K562 (cell line): ENCODE measurements around the gene NAV2. TPM values are rescaled to one million over a fixed set of nuclear protein-coding genes. Genes with fewer than 3 reads are reported as not detected.
A peak's percentile ranks its signal among the peaks of the same experiment; 100 is the strongest.

Experiments
- ATAC-seq: fragments of 200-7000 bp; cut with Tn5 transposase; 3 replicates; pipeline ENCODE4 v1.9.1; 2020; ENCODE audit warnings: moderate library complexity
- BruUV-seq: library from RNA; stranded (reverse); fragments of 400-500 nt; replicated peaks from 2 replicates; lab custom pipeline; 2021; lab: Mats Ljungman, UMichigan
- CTCF ChIA-PET: fragments of 300-600 bp; formaldehyde crosslinking; extraction: SDS; loops from one replicate; lab custom pipeline; 2021; ENCODE audit warnings: low intra/inter-chr PET ratio; lab: Yijun Ruan, JAX
- POLR2A ChIA-PET: fragments of 300-600, 350-650 bp; sonication (Branson Sonifier 250); formaldehyde crosslinking; extraction: SDS; loops from one replicate; lab custom pipeline; 2021; ENCODE audit warnings: antibody characterized with exemption, inconsistent platforms; lab: Yijun Ruan, JAX
- DNase-seq, 4 experiments: peaks; one replicate each; pipeline versions ENCODE4 v3.0.0 to v3.0.0-alpha.2; 2011 to 2018; ENCODE audit warnings: low spot score in 3 of 4, mixed read lengths in 3 of 4; ENCODE audit errors: extremely low read depth in 1 of 4
- FAIRE-seq: peaks from 2 replicates; lab custom pipeline; 2011; peaks lifted over from hg19 to GRCh38; lab: Jason Lieb, UNC
- H2AFZ ChIP-seq: 2 replicates; pipeline ENCODE4 v1.6.0; 2011; ENCODE audit warnings: low read depth, low read length, control low read depth, inconsistent platforms
- H3K27ac ChIP-seq: fragments of 200-600 bp; 3 replicates; pipeline ENCODE4 v1.8.0; 2011; ENCODE audit warnings: low read depth, mild to moderate bottlenecking, control low read depth, inconsistent platforms, low read length, moderate library complexity, mixed read lengths; ENCODE audit errors: extremely low read depth
- H3K27me3 ChIP-seq, 2 experiments: fragments of 300-600 bp in 1 of 2; 2 replicates in 1 of 2; 3 replicates in 1 of 2; pipeline versions ENCODE4 v1.6.0 to v1.8.0; 2011; ENCODE audit warnings: inconsistent platforms in 2 of 2, low read length in 2 of 2, mild to moderate bottlenecking in 1 of 2, mixed read lengths in 1 of 2, moderate library complexity in 1 of 2; ENCODE audit not compliant: control insufficient read depth in 2 of 2, insufficient read depth in 2 of 2
- H3K36me3 ChIP-seq: fragments of 300-600 bp; 3 replicates; pipeline ENCODE4 v1.8.0; 2011; ENCODE audit warnings: mild to moderate bottlenecking, low read length, inconsistent platforms; ENCODE audit not compliant: control insufficient read depth, insufficient read depth
- H3K4me1 ChIP-seq, 2 experiments: fragments of 200-600 bp in 1 of 2; replicated peaks in 1 of 2; 2 replicates in 1 of 2; 3 replicates in 1 of 2; pipeline versions ENCODE4 v1.5.1 to v1.8.0; 2011; ENCODE audit warnings: inconsistent platforms in 2 of 2, low read length in 2 of 2, mild to moderate bottlenecking in 1 of 2, mixed read lengths in 1 of 2, moderate library complexity in 1 of 2; ENCODE audit not compliant: control insufficient read depth in 2 of 2, insufficient read depth in 2 of 2
- H3K4me2 ChIP-seq: 2 replicates; pipeline ENCODE4 v1.6.1; 2011; ENCODE audit warnings: low read length, control low read depth, inconsistent platforms, mixed read lengths; ENCODE audit not compliant: insufficient read depth
- H3K4me3 ChIP-seq: fragments of 200-600 bp; sonication (generic), shearing (Covaris generic); 2 replicates; pipeline ENCODE4 v1.5.1; 2016; ENCODE audit warnings: control low read depth, inconsistent platforms
- H3K79me2 ChIP-seq: fragments of 200-600 bp; 3 replicates; pipeline ENCODE4 v1.8.0; 2011; ENCODE audit warnings: low read length, inconsistent platforms; ENCODE audit not compliant: control insufficient read depth, insufficient read depth
- H3K9ac ChIP-seq, 2 experiments: 2 replicates each; pipeline versions ENCODE4 v1.6.0 to v1.6.1; 2011; ENCODE audit warnings: low read depth in 2 of 2, low read length in 2 of 2, control low read depth in 1 of 2, inconsistent platforms in 1 of 2, mild to moderate bottlenecking in 1 of 2, mixed read lengths in 1 of 2; ENCODE audit not compliant: insufficient read depth in 1 of 2
- H3K9me1 ChIP-seq: one replicate; pipeline ENCODE4 v1.6.0; 2011; ENCODE audit warnings: inconsistent platforms, mild to moderate bottlenecking, low read length, moderate library complexity; ENCODE audit not compliant: control insufficient read depth, insufficient read depth
- H3K9me3 ChIP-seq: replicated peaks from 2 replicates; pipeline ENCODE4 v1.5.1; 2011; ENCODE audit warnings: low read depth, low read length, inconsistent platforms; ENCODE audit not compliant: control insufficient read depth, insufficient read depth
- H4K20me1 ChIP-seq: replicated peaks from 2 replicates; pipeline ENCODE4 v1.6.1; 2011; ENCODE audit warnings: low read length, inconsistent platforms, mixed read lengths; ENCODE audit not compliant: control insufficient read depth, insufficient read depth
- CBFB ChIP-seq: sonication (generic); formaldehyde crosslinking; IDR thresholded peaks from 2 replicates; pipeline ENCODE4 v1.4.0; 2020; ENCODE audit warnings: mild to moderate bottlenecking, missing genetic modification reagents
- CBX3 ChIP-seq, 2 experiments: IDR thresholded peaks; 1 replicate in 1 of 2; 2 replicates in 1 of 2; pipeline ENCODE4 v1.6.1; 2012; ENCODE audit warnings: inconsistent platforms in 2 of 2, low read length in 2 of 2, borderline replicate concordance in 1 of 2, control low read depth in 1 of 2
- CEBPB ChIP-seq: fragments of 450-650 bp; IDR thresholded peaks from 2 replicates; pipeline ENCODE4 v1.6.1; 2016; ENCODE audit warnings: missing genetic modification characterization, missing compliant biosample characterization
- CHD4 ChIP-seq: fragments of 200-600 bp; sonication (generic); IDR thresholded peaks from 3 replicates; pipeline ENCODE4 v1.6.1; 2012; ENCODE audit warnings: low read depth, mild to moderate bottlenecking, mixed read lengths, low read length, inconsistent platforms; ENCODE audit not compliant: insufficient read depth, insufficient replicate concordance, poor library complexity, severe bottlenecking
- LEF1 ChIP-seq: fragments of 450-650 bp; IDR thresholded peaks from 2 replicates; pipeline ENCODE4 v1.6.1; 2016; ENCODE audit warnings: mild to moderate bottlenecking
- MEIS2 ChIP-seq: fragments of 450-650 bp; IDR thresholded peaks from 2 replicates; pipeline ENCODE4 v1.6.1; 2014; ENCODE audit warnings: mild to moderate bottlenecking; ENCODE audit not compliant: partially characterized antibody
- PBX2 ChIP-seq, 2 experiments: IDR thresholded peaks in 1 of 2; conservative IDR thresholded peaks in 1 of 2; 2 replicates each; pipeline ENCODE4 v1.6.1; 2016; ENCODE audit warnings: low read depth in 2 of 2, mild to moderate bottlenecking in 1 of 2, missing compliant biosample characterization in 1 of 2, missing genetic modification characterization in 1 of 2, moderate library complexity in 1 of 2
- SMARCA4 ChIP-seq: fragments of 450-650 bp; IDR thresholded peaks from 2 replicates; pipeline ENCODE4 v1.6.1; 2016
- ZNF583 ChIP-seq: fragments of 250-450 bp; sonication (Bioruptor Pico); IDR thresholded peaks from 2 replicates; pipeline ENCODE4 v1.4.0; 2020
- WGBS: fragments of 100-300 bp; shearing (Covaris generic); methylation state at CpG from one replicate; pipeline ENCODE4 v1.1.6; 2016; ENCODE audit warnings: low coverage, mixed read lengths; ENCODE audit not compliant: insufficient coverage; ENCODE audit errors: missing lambda C conversion rate; 5-methylcytosine and 5-hydroxymethylcytosine counted together
- in situ Hi-C: fragments of 300-500 bp; cut with MboI; formaldehyde crosslinking; loops from 4 replicates; pipeline ENCODE4 v1.15.0; 2018; ENCODE audit warnings: inconsistent platforms, mixed read lengths
- intact Hi-C: fragments of 100-400 bp; cut with micrococcal nuclease; formaldehyde crosslinking; loops from 2 replicates; pipeline ENCODE4 v1.14.2; 2022
- polyA plus RNA-seq, 8 experiments: library from polyadenylated mRNA; depleted of rRNA in 4 of 8; stranded (reverse) in 5 of 8; unstranded in 3 of 8; fragments of >200 nt; fragmentation: Nextera tagmentation in 2 of 8; fragmentation: Illumina TruSeq in 1 of 8; extraction: Ambion mirVana in 2 of 8; extraction: Trizol in 1 of 8; gene quantifications; 2 replicates each; pipeline versions ENCODE4 v1.2.1 to v1.2.3, GENCODE V29; 2011 to 2014; ENCODE audit warnings: inconsistent platforms in 1 of 8, missing spikeins in 1 of 8
- total RNA-seq, 7 experiments: library from RNA; depleted of rRNA in 6 of 7; stranded (reverse); fragments of >200 nt in 6 of 7; fragmentation: Illumina TruSeq in 2 of 7; extraction: Trizol in 2 of 7; gene quantifications; 2 replicates each; pipeline versions ENCODE4 v1.2.1 to v1.2.3, GENCODE V29; 2011 to 2021; ENCODE audit warnings: low replicate concordance in 1 of 7
- TF ChIP-seq, protein P1 (sequence below): fragments of 450-650 bp; IDR thresholded peaks from 2 replicates; pipeline ENCODE4 v1.6.1; 2016

NAV2 gene
- total and polyA plus RNA-seq, 9 of the 15 experiments (the other 6 are each of a cell fraction or from before 2014, with no cell fraction given), result 0.03 to 0.35 (median 0.05) TPM

DNA sequence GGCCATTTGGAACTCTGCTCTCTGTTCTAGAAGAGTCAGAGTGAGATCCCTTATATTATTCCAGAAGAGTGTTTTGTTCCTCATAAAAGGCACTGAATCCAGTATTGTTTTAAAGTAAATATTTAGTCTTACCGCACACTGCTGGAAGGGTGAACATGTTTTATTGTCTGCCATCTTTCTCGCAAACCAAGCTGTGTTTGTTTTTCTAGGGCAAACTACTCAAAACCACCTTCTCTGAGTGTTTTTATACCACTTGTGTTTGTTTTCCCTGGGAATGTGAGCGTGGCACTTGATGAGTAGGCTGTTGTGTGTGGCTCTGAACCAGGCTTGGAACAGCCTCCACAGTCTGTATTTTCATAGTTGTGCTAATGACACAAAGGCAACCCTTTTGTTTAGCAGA, 357.8 kb downstream of the NAV2 start:
- no peak for ATAC-seq
- Histone ChIP-seq H3K4me2 (no peak overlapping the region), H3K4me3 (no peak overlapping the region), H3K27me3 (no peaks in the 10 kb centered on the region), H3K9me3 (no peaks in the 10 kb centered on the region), H3K79me2 (no peaks in the 10 kb centered on the region), H3K4me1 (peaks cover 0 to 12% of the 10 kb centered on the region in 2 experiments; a peak in 3 of 5 replicates), H2AFZ (no peak overlapping the region), H3K9me1 (no peaks in the 10 kb centered on the region), H3K27ac (no peak overlapping the region), H4K20me1 (no peaks in the 10 kb centered on the region), H3K9ac (no peak overlapping the region), H3K36me3 (no peaks in the 10 kb centered on the region)
- no TSS peak for BruUV-seq
- intact Hi-C loops, result no loop called here
- TF ChIP-seq LEF1 (no peak), SMARCA4 (no peak), ZNF583 (CRISPR knock-in tag) (no peak), CEBPB (tag) (no peak), CBX3 (IDR thresholded peaks at IDR 0.05; ENCODE audit: borderline replicate concordance in 1 of 2, low read length in 2 of 2) (no peak)
- CTCF ChIA-PET, result no interaction called here
- in situ Hi-C loops, result no loop called here
- no peak for DNase-seq
- FAIRE-seq, result no peak
- WGBS, result 51% methylated on average over 3 of the region's 3 CpGs
- POLR2A ChIA-PET, result no interaction called here

GRCh38 chr11:20075627-20076026, 363.0 kb downstream of the NAV2 start:
- Histone ChIP-seq H3K4me3 (no peak overlapping the region), H3K4me1 (peaks cover 4 to 33% of the 10 kb centered on the region in 2 experiments; a peak in 4 of 5 replicates), H3K4me2 (no peak overlapping the region), H3K27me3 (no peaks in the 10 kb centered on the region), H3K9ac (no peak overlapping the region), H3K79me2 (no peaks in the 10 kb centered on the region; the same call in 2 of the 3 replicates), H3K9me1 (no peaks in the 10 kb centered on the region), H3K36me3 (no peaks in the 10 kb centered on the region), H2AFZ (peak overlapping the region; percentile 1; the same call in 1 of the 2 replicates), H3K27ac (no peak overlapping the region), H4K20me1 (no peaks in the 10 kb centered on the region)
- no TSS peak for BruUV-seq
- in situ Hi-C loops, result no loop called here
- FAIRE-seq (no peak), ATAC-seq (peak; percentile 75), DNase-seq (peak in 2 of 4 experiments; percentile 42 to 45)
- intact Hi-C loops, result no loop called here
- 20% methylated on average over 4 of the region's 4 CpGs for WGBS
- TF ChIP-seq, protein P1, sequence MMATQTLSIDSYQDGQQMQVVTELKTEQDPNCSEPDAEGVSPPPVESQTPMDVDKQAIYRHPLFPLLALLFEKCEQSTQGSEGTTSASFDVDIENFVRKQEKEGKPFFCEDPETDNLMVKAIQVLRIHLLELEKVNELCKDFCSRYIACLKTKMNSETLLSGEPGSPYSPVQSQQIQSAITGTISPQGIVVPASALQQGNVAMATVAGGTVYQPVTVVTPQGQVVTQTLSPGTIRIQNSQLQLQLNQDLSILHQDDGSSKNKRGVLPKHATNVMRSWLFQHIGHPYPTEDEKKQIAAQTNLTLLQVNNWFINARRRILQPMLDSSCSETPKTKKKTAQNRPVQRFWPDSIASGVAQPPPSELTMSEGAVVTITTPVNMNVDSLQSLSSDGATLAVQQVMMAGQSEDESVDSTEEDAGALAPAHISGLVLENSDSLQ, result peak; percentile 98
- TF ChIP-seq PBX2 (CRISPR knock-in tag; IDR thresholded peaks at IDR 0.05; ENCODE audit: low read depth) (peak; percentile 47; the same call in 1 of the 2 replicates), PBX2 (tag; conservative IDR thresholded peaks at IDR 0.05; ENCODE audit: low read depth) (peak; percentile 84), CBFB (CRISPR knock-in tag) (no peak), MEIS2 (peak; percentile 15), CHD4 (no peak)
- TF ChIP-seq, all 486 proteins: peak for 3
- no peaks in the 10 kb centered on the region for H3K9me3 ChIP-seq
- ChIA-PET CTCF (no interaction called here), POLR2A (interaction anchor here (1.0 to 1.4 kb wide), 2 partner anchors 10 to 22 kb away, joined by 3 to 4 read pairs; no protein-coding TSS in a partner anchor)
